Measurements from ENCODE around the gene KANSL1. TPM values are rescaled to one million over a fixed set of nuclear protein-coding genes. Genes with fewer than 3 reads are reported as not detected.

Gene KANSL1
- total and polyA plus RNA-seq, 9 of the 15 experiments (the other 6 are each of a cell fraction or from before 2014, with no cell fraction given): 3.6 to 55.4 (median 31.8) TPM

DNA sequence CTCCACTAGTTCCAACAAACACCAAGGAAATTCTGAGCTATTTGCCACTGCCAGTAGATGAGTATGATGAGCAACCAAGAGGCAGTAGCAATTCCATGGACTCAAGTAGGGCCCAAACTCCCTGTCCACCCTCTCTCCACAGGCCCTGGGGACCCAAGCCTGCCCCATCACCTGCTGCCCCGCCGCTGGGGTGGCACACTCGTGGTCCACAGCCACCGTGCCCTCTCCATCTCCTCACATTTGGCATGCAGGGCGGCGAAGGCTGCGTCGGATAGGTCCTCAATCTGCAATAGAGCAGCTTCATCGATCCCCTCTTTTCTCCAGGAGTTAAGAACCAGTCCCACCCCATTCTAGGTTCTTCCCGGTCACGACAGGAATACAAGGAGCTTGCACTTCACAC lies 160.3 kb downstream of the KANSL1 start:
- ATAC-seq (no peak), FAIRE-seq (no peak), DNase-seq (ENCODE audit: extremely low read depth in 1 of 4, low spot score in 3 of 4) (no peak)
- H3K36me3 ChIP-seq (ENCODE audit: control insufficient read depth, insufficient read depth, low read length): peaks cover 96% of the 10 kb centered on the region
- H3K4me3 ChIP-seq: no peak overlapping the region
- in situ Hi-C loops (cut with MboI) (no loop called here), intact Hi-C loops (cut with micrococcal nuclease) (no loop called here)
- H3K4me1 ChIP-seq (replicated peaks in 1 of 2; ENCODE audit: control insufficient read depth in 2 of 2, insufficient read depth in 2 of 2, low read length in 2 of 2): peaks cover 0 to 3% of the 10 kb centered on the region in 2 experiments; a peak in 1 of 5 replicates
- no peak overlapping the region for H3K4me2 ChIP-seq (ENCODE audit: insufficient read depth, low read length)
- H3K9me1 ChIP-seq (ENCODE audit: control insufficient read depth, insufficient read depth, low read length): no peaks in the 10 kb centered on the region
- no peak overlapping the region for H2AFZ ChIP-seq (ENCODE audit: low read depth, low read length)
- no peaks in the 10 kb centered on the region for H3K9me3 ChIP-seq (replicated peaks; ENCODE audit: control insufficient read depth, insufficient read depth, low read depth, low read length)
- H3K79me2 ChIP-seq (ENCODE audit: control insufficient read depth, insufficient read depth, low read length): no peaks in the 10 kb centered on the region
- no peak overlapping the region for H3K9ac ChIP-seq (ENCODE audit: insufficient read depth in 1 of 2, low read depth in 2 of 2, low read length in 2 of 2)
- H3K27me3 ChIP-seq (ENCODE audit: control insufficient read depth in 2 of 2, insufficient read depth in 2 of 2, low read length in 2 of 2): no peaks in the 10 kb centered on the region
- H3K27ac ChIP-seq (ENCODE audit: extremely low read depth, low read depth, low read length): no peak overlapping the region
- H4K20me1 ChIP-seq (replicated peaks; ENCODE audit: control insufficient read depth, insufficient read depth, low read length): no peaks in the 10 kb centered on the region
- no TSS peak for BruUV-seq (replicated peaks)
- WGBS (ENCODE audit: insufficient coverage, low coverage, missing lambda C conversion rate): 98% methylated on average over 11 of the region's 11 CpGs
- POLR2A ChIA-PET: interaction anchor here (0.7 to 1.4 kb wide), 5 partner anchors 7 to 160 kb away, joined by 3 to 5 read pairs (median 3); partner anchors contain the start of gene KANSL1
- CTCF ChIA-PET (ENCODE audit: low intra/inter-chr PET ratio): no interaction called here
- TF ChIP-seq PHB2 (IDR thresholded peaks at IDR 0.05; ENCODE audit: low read depth) (no peak), FOXK1 (CRISPR knock-in tag; IDR thresholded peaks at IDR 0.05; ENCODE audit: borderline replicate concordance) (no peak), MXI1 (IDR thresholded peaks at IDR 0.05; ENCODE audit: low read depth, low read length) (no peak), ZBTB34 (CRISPR knock-in tag; IDR thresholded peaks at IDR 0.05) (no peak), ZBTB26 (CRISPR knock-in tag; IDR thresholded peaks at IDR 0.05) (no peak), RFX7 (CRISPR knock-in tag; IDR thresholded peaks at IDR 0.05) (no peak), KDM1A (IDR thresholded peaks at IDR 0.05) (no peak), ARID3A (IDR thresholded peaks at IDR 0.05; ENCODE audit: borderline replicate concordance, low read depth, low read length) (no peak), KLF16 (IDR thresholded peaks at IDR 0.05) (no peak)
- TF ChIP-seq, protein P1, sequence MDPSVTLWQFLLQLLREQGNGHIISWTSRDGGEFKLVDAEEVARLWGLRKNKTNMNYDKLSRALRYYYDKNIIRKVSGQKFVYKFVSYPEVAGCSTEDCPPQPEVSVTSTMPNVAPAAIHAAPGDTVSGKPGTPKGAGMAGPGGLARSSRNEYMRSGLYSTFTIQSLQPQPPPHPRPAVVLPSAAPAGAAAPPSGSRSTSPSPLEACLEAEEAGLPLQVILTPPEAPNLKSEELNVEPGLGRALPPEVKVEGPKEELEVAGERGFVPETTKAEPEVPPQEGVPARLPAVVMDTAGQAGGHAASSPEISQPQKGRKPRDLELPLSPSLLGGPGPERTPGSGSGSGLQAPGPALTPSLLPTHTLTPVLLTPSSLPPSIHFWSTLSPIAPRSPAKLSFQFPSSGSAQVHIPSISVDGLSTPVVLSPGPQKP (CRISPR knock-in tag; IDR thresholded peaks at IDR 0.05): no peak

Data from K562 (cell line).